Activated CD4-positive, alpha-beta T cell treated with anti-CD3 and anti-CD28 coated beads, Interleukin-2, amount 10 ng/mL, durations not matched to agents 7 days and 5 days (primary cell): ENCODE data around the gene NLGN1. TPM values are rescaled to one million over a fixed set of nuclear protein-coding genes. Genes with fewer than 3 reads are reported as not detected.

ENCODE experiments used
- CTCF ChIA-PET: fragments of 350-600 bp; sonication (Branson Sonifier 250); formaldehyde crosslinking; loops from one replicate; lab custom pipeline; 2021; ENCODE audit warnings: antibody characterized with exemption; lab: Charles Lee
- POLR2A ChIA-PET: fragments of 350-600 bp; sonication (Branson Sonifier 250); formaldehyde crosslinking; loops from one replicate; lab custom pipeline; 2021; ENCODE audit warnings: antibody characterized with exemption; lab: Charles Lee
- DNase-seq: peaks from one replicate; pipeline ENCODE4 v3.0.0-alpha.2; 2020
- H3K27ac Mint-ChIP-seq: one replicate; pipeline ENCODE4 v1.8.0; 2021; ENCODE audit warnings: mild to moderate bottlenecking, moderate library complexity, mixed read lengths
- H3K27me3 Mint-ChIP-seq: one replicate; pipeline ENCODE4 v1.8.0; 2021; ENCODE audit warnings: mixed read lengths
- H3K36me3 Mint-ChIP-seq: one replicate; pipeline ENCODE4 v1.8.0; 2021; ENCODE audit warnings: low read depth, mixed read lengths
- H3K4me1 Mint-ChIP-seq: one replicate; pipeline ENCODE4 v1.8.0; 2021; ENCODE audit warnings: mixed read lengths
- H3K4me3 Mint-ChIP-seq: one replicate; pipeline ENCODE4 v1.8.0; 2021; ENCODE audit warnings: mild to moderate bottlenecking, moderate library complexity, mixed read lengths
- H3K9me3 Mint-ChIP-seq: one replicate; pipeline ENCODE4 v1.8.0; 2021; ENCODE audit warnings: mixed read lengths
- total RNA-seq, 2 experiments: library from RNA; stranded (reverse); gene quantifications; one replicate each; pipeline ENCODE4 v1.2.3, GENCODE V29; 2021

The NLGN1 gene
- total RNA-seq, 2 experiments from 2014 or later = not detected

DNA sequence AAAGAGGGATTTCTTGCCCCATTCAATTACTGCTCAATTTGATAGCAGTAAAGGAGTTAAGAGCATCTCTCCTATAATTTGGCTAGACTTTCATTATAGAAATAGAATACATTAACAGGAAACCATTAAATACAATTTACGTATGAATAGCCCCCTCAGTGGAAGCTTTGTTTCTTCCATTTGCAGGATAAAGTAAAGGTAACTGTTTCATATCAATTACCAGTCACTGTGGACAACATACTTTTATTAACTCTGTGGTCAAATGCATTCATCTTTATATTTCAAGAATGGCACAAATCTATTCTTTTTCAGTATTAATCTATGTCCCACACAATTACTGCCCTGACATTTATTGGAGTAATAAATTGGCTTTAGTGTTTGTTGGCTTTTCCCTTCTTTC lies 613.4 kb downstream of the NLGN1 start:
- no peak overlapping the region for H3K4me3 Mint-ChIP-seq
- no peak for DNase-seq
- no peaks in the 10 kb centered on the region for H3K27me3 Mint-ChIP-seq
- ChIA-PET CTCF (no interaction called here), POLR2A (no interaction called here)
- H3K36me3 Mint-ChIP-seq = no peaks in the 10 kb centered on the region
- H3K4me1 Mint-ChIP-seq = no peaks in the 10 kb centered on the region
- H3K27ac Mint-ChIP-seq = no peak overlapping the region
- H3K9me3 Mint-ChIP-seq = peaks cover 2% of the 10 kb centered on the region

DNA sequence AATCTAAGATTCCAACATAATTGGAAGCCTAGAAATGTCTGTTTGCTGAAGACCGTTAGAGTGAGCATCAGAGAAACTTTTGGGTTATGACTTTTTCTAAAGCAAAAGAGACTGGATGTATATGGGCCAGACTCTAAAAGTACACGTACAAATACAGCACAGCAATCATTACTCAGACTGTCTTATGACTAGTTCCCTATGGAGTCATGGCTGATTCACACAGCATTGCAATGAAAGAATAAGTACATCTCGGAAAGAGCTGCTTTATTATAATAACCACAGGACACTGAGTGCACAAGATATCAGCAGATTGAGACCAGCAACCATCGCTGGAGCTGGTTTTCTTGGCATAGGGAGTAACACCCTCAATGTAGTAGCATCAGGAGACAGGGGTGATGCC lies 618.6 kb downstream of the NLGN1 start:
- H3K4me1 Mint-ChIP-seq = no peaks in the 10 kb centered on the region

DNA sequence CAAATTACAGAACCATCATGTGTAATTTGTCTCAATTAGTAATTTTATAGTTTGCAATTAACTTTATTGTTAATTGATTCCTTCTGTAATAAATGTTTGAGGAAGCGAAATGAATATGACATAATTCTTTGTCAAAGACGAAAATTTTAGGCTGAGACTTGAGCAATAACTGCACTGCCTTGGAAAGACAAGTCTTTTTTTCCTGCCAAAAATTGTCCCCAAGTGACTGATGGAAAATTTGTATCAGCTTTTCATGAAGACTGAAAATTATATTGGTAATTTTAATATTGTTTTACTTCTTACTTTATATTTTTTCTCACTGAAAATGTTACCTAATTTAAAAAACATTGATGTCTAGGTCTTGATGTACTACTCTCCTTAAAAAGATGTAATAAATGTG lies 622.6 kb downstream of the NLGN1 start:
- CTCF ChIA-PET = no interaction called here

More for the DNA sequence above, 618.6 kb downstream of the NLGN1 start:
- Mint-ChIP-seq H3K36me3 (no peaks in the 10 kb centered on the region), H3K9me3 (peaks cover 6% of the 10 kb centered on the region), H3K4me3 (no peak overlapping the region), H3K27ac (no peak overlapping the region), H3K27me3 (no peaks in the 10 kb centered on the region)
- POLR2A ChIA-PET = no interaction called here
- CTCF ChIA-PET = no interaction called here
- no peak for DNase-seq

DNA sequence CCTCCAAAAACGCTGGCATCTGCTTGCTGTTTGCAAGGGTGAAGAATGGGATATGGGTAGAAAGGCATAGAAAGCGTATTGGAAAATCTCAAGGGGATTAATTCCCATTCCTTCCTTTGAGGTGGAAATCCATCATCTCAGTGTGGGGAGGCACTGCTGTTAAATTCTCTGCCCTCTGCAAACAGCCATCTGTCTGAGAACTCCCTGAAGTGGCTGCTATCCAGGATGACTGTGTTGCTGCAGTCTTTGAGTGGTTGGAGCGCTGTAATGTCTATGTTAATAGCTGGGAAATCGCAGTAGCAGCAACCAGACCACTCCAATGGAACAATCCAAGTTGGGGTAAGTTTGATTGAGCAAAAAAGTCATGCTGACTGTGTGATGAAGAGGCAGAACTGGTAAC lies 625.9 kb downstream of the NLGN1 start:
- Mint-ChIP-seq H3K9me3 (peaks cover 3% of the 10 kb centered on the region), H3K4me1 (no peaks in the 10 kb centered on the region), H3K27ac (no peak overlapping the region), H3K27me3 (no peaks in the 10 kb centered on the region), H3K4me3 (no peak overlapping the region), H3K36me3 (no peaks in the 10 kb centered on the region)
- POLR2A ChIA-PET = no interaction called here
- no peak for DNase-seq
- CTCF ChIA-PET = no interaction called here

More for the DNA sequence above, 622.6 kb downstream of the NLGN1 start:
- H3K4me1 Mint-ChIP-seq = no peaks in the 10 kb centered on the region
- no peaks in the 10 kb centered on the region for H3K27me3 Mint-ChIP-seq
- H3K9me3 Mint-ChIP-seq = peaks cover 4% of the 10 kb centered on the region
- DNase-seq = no peak
- no peak overlapping the region for H3K27ac Mint-ChIP-seq
- POLR2A ChIA-PET = no interaction called here
- H3K36me3 Mint-ChIP-seq = no peaks in the 10 kb centered on the region
- no peak overlapping the region for H3K4me3 Mint-ChIP-seq

DNA sequence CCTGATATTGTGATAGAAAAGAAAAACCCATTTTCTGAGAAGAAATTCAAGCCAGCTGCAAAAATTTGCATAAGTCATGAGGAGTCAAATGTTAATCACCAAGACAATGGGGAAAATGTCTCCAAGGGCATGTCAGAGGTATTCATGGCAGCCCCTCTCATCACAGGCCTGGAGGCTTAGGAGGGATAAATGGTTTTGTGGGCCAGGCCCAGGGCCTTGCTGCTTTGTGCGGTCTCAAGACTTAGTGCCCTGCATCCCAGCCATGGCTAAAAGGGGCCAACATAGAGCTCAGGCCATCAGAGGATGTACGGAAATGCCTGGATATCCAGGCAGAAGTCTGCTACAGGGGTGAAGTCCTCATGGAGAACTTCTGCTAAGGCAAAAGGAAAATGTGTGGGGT lies 631.1 kb downstream of the NLGN1 start:
- H3K36me3 Mint-ChIP-seq = no peaks in the 10 kb centered on the region
- no peak overlapping the region for H3K4me3 Mint-ChIP-seq
- H3K9me3 Mint-ChIP-seq = peaks cover 13% of the 10 kb centered on the region
- no peak for DNase-seq
- ChIA-PET CTCF (interaction anchor here (0.6 kb wide), 1 partner anchor 1122 kb away, joined by 3 read pairs; no protein-coding TSS in a partner anchor), POLR2A (no interaction called here)
- no peak overlapping the region for H3K27ac Mint-ChIP-seq
- H3K4me1 Mint-ChIP-seq = no peaks in the 10 kb centered on the region
- H3K27me3 Mint-ChIP-seq = no peaks in the 10 kb centered on the region

DNA sequence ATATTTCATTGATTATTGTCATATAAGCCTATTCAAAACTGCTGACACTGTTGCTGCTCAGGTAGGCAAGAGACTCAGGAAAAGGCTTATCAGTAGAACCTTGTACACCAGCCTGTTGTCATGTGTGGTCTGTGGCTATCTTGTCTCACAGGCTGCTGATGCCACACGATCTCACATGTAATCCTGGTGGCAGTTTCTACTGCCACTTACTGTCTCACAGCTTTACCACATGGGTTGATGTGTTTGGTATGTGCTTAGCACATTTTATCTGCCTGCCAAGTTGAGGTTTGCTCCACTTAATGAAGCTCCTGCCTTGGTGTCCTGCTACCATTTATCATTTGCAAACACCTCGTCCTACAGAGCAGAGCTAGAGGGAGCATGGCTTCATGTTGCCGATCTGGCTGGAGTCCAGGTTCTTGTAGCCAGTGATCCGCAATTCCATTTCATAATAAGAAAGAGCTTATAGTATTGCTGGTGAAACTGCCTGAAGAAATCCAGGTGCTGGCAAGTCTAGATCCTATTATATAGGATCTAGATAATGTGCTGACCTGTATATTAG lies 637.9 kb downstream of the NLGN1 start:
- Mint-ChIP-seq H3K27me3 (no peaks in the 10 kb centered on the region), H3K9me3 (peaks cover 5% of the 10 kb centered on the region), H3K36me3 (no peaks in the 10 kb centered on the region), H3K4me3 (no peak overlapping the region), H3K4me1 (no peaks in the 10 kb centered on the region), H3K27ac (no peak overlapping the region)
- DNase-seq = no peak
- ChIA-PET POLR2A (no interaction called here), CTCF (no interaction called here)

DNA sequence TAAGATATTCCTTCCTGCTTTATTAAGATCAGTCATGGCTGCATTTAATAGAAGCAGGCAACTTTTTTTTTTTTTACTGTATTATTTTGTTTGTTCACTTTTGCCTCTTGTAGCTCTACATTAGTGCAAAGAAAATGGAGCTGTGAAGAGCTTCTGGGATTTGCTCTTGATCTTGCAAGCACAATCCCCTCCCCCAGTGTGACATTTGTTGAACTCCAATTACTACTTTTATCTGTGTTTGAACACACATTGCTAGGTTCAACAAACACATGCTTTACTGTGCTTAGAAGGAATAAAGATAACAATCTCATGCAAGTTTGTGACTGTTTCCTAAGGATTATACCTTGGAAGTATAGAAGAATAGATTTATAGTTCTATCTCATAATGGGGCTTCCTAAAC lies 648.8 kb downstream of the NLGN1 start:
- no peak for DNase-seq
- POLR2A ChIA-PET = no interaction called here
- no peaks in the 10 kb centered on the region for H3K4me1 Mint-ChIP-seq
- CTCF ChIA-PET = no interaction called here
- H3K27ac Mint-ChIP-seq = no peak overlapping the region
- no peak overlapping the region for H3K4me3 Mint-ChIP-seq
- H3K9me3 Mint-ChIP-seq = peaks cover 10% of the 10 kb centered on the region
- H3K27me3 Mint-ChIP-seq = no peaks in the 10 kb centered on the region
- no peaks in the 10 kb centered on the region for H3K36me3 Mint-ChIP-seq

DNA sequence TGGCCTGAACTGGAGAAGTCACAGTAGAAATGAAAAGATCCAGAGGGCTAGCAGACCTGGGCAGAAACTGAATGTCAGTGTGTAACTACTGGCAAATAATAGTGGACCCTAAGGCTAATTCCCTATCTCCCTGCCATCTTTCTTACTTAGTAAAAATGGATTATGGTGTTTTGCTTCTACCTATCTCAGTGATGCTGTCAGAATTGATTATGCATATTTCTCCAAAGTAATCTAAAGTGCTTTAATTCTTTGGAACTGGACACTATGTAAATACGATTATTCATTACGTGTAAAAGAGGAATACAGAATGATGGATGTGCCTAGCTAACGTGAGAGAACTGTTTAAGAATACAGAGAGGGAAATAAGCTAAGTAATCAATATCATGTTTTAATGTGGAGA lies 651.9 kb downstream of the NLGN1 start:
- no peak for DNase-seq
- ChIA-PET POLR2A (no interaction called here), CTCF (interaction anchor here (0.6 kb wide), 1 partner anchor 47 kb away, joined by 3 read pairs; no protein-coding TSS in a partner anchor)
- no peak overlapping the region for H3K27ac Mint-ChIP-seq
- peaks cover 7% of the 10 kb centered on the region for H3K9me3 Mint-ChIP-seq
- H3K36me3 Mint-ChIP-seq = no peaks in the 10 kb centered on the region
- H3K4me3 Mint-ChIP-seq = no peak overlapping the region
- H3K4me1 Mint-ChIP-seq = no peaks in the 10 kb centered on the region
- H3K27me3 Mint-ChIP-seq = no peaks in the 10 kb centered on the region

DNA sequence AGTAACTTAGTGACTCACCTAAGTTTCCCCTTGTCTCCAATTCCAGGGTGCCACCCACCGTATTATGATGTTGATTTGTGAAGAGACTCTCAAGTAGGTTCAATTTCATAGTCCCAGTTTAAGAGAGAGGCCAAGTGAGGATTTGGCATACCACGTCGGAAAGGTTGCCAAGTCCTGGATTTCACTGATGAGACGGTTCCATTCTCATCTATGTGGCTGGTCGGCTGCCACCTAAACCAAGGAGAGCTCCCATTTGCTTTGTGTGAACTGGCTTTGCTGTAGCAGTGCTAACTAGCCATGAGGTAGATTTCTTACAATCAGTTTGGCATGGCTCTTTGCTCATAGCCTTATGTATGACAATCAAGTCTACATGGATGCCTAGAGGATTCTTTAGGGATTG lies 653.6 kb downstream of the NLGN1 start:
- H3K9me3 Mint-ChIP-seq = no peaks in the 10 kb centered on the region

DNA sequence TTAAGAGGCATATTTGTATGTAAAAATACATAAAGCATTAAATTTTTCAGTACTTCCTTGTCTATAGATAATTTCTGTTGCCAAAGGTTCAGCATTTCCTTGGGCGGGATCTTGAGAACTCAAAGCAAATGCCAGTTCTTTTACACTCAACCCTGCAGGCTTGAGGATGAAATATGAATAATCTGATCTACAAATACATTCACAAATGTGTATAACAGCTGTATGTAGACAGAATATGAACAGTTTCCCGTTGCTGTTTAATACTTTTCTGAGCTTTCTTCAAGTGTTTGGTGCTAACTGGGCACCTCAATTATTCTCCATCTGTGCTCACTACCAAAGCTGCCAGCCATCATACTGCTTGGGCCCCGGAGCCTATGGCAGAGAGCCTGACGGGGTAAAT lies 661.3 kb downstream of the NLGN1 start:
- DNase-seq = no peak
- Mint-ChIP-seq H3K27ac (no peak overlapping the region), H3K9me3 (no peaks in the 10 kb centered on the region), H3K36me3 (no peaks in the 10 kb centered on the region), H3K27me3 (no peaks in the 10 kb centered on the region), H3K4me1 (no peaks in the 10 kb centered on the region), H3K4me3 (no peak overlapping the region)
- ChIA-PET CTCF (no interaction called here), POLR2A (no interaction called here)

More for the DNA sequence above, 653.6 kb downstream of the NLGN1 start:
- DNase-seq = no peak
- no peak overlapping the region for H3K4me3 Mint-ChIP-seq
- no peak overlapping the region for H3K27ac Mint-ChIP-seq
- H3K27me3 Mint-ChIP-seq = no peaks in the 10 kb centered on the region
- POLR2A ChIA-PET = no interaction called here
- CTCF ChIA-PET = no interaction called here
- H3K36me3 Mint-ChIP-seq = no peaks in the 10 kb centered on the region
- no peaks in the 10 kb centered on the region for H3K4me1 Mint-ChIP-seq

DNA sequence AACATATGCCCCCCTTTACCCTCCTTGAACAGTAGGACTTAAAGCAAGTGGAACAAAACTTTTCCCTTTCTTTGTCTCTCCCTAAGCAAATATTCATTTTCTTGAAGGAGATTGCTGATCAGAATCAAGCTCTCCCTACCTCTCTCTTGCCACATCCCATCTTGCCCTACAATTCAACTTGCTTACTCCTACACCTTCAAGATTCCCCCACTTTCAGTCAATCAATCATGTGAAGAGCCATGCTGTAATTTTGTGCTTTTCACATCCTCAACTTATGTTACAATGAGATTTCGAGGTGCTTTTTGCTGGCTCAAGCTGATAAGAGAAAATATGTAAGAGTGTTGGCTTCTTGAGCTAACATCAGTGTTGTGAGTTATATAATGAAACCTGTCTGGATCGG lies 662.9 kb downstream of the NLGN1 start:
- CTCF ChIA-PET = no interaction called here
- Mint-ChIP-seq H3K27me3 (no peaks in the 10 kb centered on the region), H3K36me3 (no peaks in the 10 kb centered on the region), H3K27ac (no peak overlapping the region), H3K4me1 (no peaks in the 10 kb centered on the region), H3K4me3 (no peak overlapping the region), H3K9me3 (no peaks in the 10 kb centered on the region)
- POLR2A ChIA-PET = no interaction called here
- DNase-seq = no peak

DNA sequence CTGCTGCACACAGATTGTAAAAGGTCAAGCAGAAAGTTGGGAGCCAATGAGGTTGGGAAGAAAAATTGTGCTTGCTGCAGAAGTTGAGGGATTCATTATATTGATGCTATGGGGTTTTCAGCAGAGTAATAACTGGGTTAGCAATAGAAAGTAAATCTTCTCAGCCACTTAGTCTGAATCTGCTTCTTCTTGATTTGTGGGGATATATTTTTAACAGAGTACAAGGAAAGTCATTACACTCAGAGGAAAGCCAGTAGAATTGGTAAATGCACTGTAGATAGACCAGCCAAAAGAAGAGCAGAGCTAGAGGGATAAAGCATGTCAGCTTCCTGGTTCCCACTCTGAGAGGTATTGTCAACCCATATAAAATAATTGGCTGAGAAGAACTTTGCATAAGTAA lies 663.6 kb downstream of the NLGN1 start:
- Mint-ChIP-seq H3K27me3 (no peaks in the 10 kb centered on the region), H3K27ac (no peak overlapping the region), H3K36me3 (no peaks in the 10 kb centered on the region), H3K9me3 (no peaks in the 10 kb centered on the region), H3K4me3 (no peak overlapping the region), H3K4me1 (no peaks in the 10 kb centered on the region)
- ChIA-PET POLR2A (no interaction called here), CTCF (no interaction called here)
- no peak for DNase-seq

DNA sequence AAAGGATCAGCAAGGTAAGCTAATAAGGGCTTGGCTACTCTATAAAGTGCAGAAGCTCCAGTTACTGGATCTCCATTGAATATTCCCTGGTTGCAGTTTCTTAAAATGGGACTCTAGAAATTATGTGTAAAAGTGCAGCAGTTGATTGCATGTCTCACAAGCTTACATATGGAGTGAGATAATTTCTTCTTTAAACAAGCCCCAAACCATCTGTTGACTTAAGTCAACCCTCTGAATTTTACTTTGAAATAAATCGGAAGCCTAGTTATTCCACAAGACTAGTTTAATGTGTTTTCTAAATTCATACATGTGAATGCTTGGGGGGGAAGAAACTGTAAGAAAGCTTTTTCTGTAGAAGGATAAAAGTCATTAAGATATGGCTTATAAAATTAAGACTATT lies 664.2 kb downstream of the NLGN1 start:
- Mint-ChIP-seq H3K27me3 (no peaks in the 10 kb centered on the region), H3K4me3 (no peak overlapping the region), H3K9me3 (no peaks in the 10 kb centered on the region), H3K4me1 (no peaks in the 10 kb centered on the region), H3K36me3 (no peaks in the 10 kb centered on the region), H3K27ac (no peak overlapping the region)
- CTCF ChIA-PET = no interaction called here
- no peak for DNase-seq
- POLR2A ChIA-PET = no interaction called here

DNA sequence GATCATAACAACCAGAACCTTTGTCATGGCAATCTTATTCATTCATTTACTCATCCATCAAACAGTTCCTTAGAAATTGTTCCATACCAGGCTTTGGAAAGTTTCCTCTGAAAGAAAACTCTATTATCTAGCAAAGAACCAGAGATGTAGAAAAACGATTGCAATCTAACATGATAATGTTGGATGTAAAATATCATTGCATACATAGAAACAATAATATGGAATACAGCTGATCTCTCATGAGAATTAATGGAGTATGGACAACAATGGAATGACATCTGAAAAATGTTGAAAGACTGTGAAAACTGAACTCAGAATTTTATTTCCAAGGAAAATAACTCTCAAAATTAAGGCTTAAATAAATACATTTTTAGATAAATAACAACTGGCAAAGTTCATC lies 665.4 kb downstream of the NLGN1 start:
- Mint-ChIP-seq H3K9me3 (no peaks in the 10 kb centered on the region), H3K36me3 (no peaks in the 10 kb centered on the region), H3K4me3 (no peak overlapping the region), H3K4me1 (no peaks in the 10 kb centered on the region), H3K27ac (no peak overlapping the region), H3K27me3 (no peaks in the 10 kb centered on the region)
- no peak for DNase-seq
- ChIA-PET POLR2A (no interaction called here), CTCF (interaction anchor here (0.9 kb wide), 1 partner anchor 59 kb away, joined by 3 read pairs; no protein-coding TSS in a partner anchor)
